ENCODE data around the gene APOH.
A peak's percentile ranks its signal among the peaks of the same experiment; 100 is the strongest.

DNA sequence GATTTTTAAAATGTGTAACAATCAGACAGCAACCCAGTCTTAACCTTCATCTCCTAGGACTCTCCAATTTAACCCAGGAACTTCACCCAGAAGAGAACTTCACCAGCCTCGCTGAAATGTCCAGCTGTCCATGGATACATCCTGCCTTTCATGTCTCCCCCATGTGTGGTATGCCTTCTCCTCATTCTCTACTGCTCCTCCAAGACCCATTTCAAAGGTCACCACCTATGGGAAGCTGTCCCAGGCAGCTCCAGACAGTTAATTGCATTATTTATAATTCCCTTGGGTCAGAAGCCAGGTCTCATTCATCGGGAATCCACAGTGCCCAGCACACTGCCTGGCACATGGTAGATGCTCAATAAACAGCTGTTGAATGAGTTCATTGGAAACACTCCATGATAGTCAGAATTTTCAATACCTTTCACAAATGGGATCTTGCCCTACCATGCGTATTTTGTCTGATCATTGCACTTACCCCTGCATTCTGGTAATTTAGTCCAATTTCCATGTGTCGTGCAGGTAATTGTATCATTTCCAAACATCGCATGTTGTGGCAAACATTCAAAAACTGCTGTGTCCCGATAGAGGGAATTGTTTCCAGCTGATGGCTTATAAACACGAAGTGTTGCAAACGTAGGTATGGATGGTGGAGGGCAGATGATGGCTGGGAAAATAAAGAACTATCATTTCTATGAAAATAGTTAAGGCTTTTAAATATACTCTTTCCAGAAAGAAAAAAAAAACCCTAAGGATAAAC is 9.0 kb downstream of the APOH start:
- TF ChIP-seq MAFK (conservative IDR thresholded peaks at IDR 0.05 in 1 of 2, IDR thresholded peaks at IDR 0.05 in 1 of 2; ENCODE audit: low read length in 2 of 2) (no peak), FOXM1 (CRISPR knock-in tag; IDR thresholded peaks at IDR 0.05) (no peak), NR3C1 (CRISPR knock-in tag; IDR thresholded peaks at IDR 0.05) (no peak), ATF1 (CRISPR knock-in tag; IDR thresholded peaks at IDR 0.05) (no peak), YY1 (IDR thresholded peaks at IDR 0.05; ENCODE audit: insufficient read depth, insufficient replicate concordance, low read depth, low read length) (no peak), JUND (CRISPR knock-in tag; IDR thresholded peaks at IDR 0.05) (no peak), FOXK2 (IDR thresholded peaks at IDR 0.05) (no peak), REL (CRISPR knock-in tag; conservative IDR thresholded peaks at IDR 0.05) (no peak), POLR2A (IDR thresholded peaks at IDR 0.05; ENCODE audit: insufficient read depth in 1 of 2, low read depth in 2 of 2, low read length in 2 of 2) (peak in 1 of 2 experiments; percentile 61; a peak in 1 of 4 replicates), ZNF382 (CRISPR knock-in tag; IDR thresholded peaks at IDR 0.05; ENCODE audit: borderline replicate concordance) (no peak)
- TF ChIP-seq, protein P1, sequence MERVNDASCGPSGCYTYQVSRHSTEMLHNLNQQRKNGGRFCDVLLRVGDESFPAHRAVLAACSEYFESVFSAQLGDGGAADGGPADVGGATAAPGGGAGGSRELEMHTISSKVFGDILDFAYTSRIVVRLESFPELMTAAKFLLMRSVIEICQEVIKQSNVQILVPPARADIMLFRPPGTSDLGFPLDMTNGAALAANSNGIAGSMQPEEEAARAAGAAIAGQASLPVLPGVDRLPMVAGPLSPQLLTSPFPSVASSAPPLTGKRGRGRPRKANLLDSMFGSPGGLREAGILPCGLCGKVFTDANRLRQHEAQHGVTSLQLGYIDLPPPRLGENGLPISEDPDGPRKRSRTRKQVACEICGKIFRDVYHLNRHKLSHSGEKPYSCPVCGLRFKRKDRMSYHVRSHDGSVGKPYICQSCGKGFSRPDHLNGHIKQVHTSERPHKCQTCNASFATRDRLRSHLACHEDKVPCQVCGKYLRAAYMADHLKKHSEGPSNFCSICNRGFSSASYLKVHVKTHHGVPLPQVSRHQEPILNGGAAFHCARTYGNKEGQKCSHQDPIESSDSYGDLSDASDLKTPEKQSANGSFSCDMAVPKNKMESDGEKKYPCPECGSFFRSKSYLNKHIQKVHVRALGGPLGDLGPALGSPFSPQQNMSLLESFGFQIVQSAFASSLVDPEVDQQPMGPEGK (CRISPR knock-in tag; IDR thresholded peaks at IDR 0.05), result no peak
- TF ChIP-seq, protein P2, sequence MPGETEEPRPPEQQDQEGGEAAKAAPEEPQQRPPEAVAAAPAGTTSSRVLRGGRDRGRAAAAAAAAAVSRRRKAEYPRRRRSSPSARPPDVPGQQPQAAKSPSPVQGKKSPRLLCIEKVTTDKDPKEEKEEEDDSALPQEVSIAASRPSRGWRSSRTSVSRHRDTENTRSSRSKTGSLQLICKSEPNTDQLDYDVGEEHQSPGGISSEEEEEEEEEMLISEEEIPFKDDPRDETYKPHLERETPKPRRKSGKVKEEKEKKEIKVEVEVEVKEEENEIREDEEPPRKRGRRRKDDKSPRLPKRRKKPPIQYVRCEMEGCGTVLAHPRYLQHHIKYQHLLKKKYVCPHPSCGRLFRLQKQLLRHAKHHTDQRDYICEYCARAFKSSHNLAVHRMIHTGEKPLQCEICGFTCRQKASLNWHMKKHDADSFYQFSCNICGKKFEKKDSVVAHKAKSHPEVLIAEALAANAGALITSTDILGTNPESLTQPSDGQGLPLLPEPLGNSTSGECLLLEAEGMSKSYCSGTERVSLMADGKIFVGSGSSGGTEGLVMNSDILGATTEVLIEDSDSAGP (CRISPR knock-in tag; IDR thresholded peaks at IDR 0.05; ENCODE audit: borderline replicate concordance), result no peak
- TF ChIP-seq, protein P3, sequence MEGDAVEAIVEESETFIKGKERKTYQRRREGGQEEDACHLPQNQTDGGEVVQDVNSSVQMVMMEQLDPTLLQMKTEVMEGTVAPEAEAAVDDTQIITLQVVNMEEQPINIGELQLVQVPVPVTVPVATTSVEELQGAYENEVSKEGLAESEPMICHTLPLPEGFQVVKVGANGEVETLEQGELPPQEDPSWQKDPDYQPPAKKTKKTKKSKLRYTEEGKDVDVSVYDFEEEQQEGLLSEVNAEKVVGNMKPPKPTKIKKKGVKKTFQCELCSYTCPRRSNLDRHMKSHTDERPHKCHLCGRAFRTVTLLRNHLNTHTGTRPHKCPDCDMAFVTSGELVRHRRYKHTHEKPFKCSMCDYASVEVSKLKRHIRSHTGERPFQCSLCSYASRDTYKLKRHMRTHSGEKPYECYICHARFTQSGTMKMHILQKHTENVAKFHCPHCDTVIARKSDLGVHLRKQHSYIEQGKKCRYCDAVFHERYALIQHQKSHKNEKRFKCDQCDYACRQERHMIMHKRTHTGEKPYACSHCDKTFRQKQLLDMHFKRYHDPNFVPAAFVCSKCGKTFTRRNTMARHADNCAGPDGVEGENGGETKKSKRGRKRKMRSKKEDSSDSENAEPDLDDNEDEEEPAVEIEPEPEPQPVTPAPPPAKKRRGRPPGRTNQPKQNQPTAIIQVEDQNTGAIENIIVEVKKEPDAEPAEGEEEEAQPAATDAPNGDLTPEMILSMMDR (CRISPR knock-in tag; IDR thresholded peaks at IDR 0.05), result no peak

Data from HepG2 (cell line).